GM10266 (cell line): ENCODE results near the gene TMPRSS6.

ENCODE experiments used
- DNase-seq: peaks from one replicate; pipeline ENCODE4 v3.0.0; 2012; ENCODE audit errors: extremely low spot score
- CTCF ChIP-seq: IDR thresholded peaks from 2 replicates; pipeline ENCODE4 v1.5.1; 2012; ENCODE audit warnings: mild to moderate bottlenecking, low read depth; ENCODE audit not compliant: control insufficient read depth, insufficient read depth; ENCODE audit errors: missing control alignments

TMPRSS6 gene

DNA sequence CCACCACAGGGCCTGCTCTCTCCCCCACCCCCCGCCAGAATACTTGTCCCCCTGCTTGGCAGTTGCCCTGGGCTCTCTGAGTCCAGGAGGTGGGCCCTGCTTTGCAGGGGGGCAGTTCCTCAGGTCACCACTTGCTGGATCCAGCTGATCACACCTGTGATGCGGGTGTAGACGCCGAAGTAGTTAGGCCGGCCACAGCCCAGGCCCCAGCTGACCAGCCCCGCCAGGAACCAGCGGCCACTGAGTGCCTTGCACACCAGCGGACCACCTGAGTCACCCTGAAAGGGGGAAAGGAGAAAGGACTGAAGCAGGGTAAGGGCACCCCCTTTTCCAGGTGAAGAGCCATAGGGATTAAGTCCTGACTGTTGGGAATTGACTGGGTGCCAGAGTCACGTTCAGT is 43.6 kb downstream of the TMPRSS6 start:
- TF ChIP-seq CTCF: no peak
- DNase-seq: no peak

DNA sequence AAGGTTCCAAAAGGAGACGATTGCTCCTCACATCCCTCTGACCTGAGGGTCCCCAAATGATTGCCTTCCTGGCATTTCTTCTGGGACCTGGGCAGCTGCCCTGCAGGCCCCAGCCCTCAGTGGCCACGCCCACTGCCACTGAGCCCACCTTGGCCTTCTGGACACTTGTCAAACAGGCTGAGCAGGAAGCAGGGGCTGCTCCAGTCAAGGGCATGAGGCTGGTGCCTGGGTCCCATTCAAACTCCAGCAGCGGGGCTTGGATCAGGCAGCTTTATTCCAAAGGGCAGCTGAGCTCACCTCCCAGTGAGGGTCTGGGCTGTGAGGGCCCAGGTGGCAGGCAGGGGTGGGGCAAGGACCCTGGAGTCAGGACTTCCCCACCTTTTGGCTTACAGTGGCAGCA is 44.3 kb downstream of the TMPRSS6 start:
- no peak for TF ChIP-seq CTCF
- DNase-seq: no peak

GRCh38 chr22:37064553-37064952 is 45.0 kb downstream of the TMPRSS6 start:
- DNase-seq: no peak
- TF ChIP-seq CTCF: no peak

DNA sequence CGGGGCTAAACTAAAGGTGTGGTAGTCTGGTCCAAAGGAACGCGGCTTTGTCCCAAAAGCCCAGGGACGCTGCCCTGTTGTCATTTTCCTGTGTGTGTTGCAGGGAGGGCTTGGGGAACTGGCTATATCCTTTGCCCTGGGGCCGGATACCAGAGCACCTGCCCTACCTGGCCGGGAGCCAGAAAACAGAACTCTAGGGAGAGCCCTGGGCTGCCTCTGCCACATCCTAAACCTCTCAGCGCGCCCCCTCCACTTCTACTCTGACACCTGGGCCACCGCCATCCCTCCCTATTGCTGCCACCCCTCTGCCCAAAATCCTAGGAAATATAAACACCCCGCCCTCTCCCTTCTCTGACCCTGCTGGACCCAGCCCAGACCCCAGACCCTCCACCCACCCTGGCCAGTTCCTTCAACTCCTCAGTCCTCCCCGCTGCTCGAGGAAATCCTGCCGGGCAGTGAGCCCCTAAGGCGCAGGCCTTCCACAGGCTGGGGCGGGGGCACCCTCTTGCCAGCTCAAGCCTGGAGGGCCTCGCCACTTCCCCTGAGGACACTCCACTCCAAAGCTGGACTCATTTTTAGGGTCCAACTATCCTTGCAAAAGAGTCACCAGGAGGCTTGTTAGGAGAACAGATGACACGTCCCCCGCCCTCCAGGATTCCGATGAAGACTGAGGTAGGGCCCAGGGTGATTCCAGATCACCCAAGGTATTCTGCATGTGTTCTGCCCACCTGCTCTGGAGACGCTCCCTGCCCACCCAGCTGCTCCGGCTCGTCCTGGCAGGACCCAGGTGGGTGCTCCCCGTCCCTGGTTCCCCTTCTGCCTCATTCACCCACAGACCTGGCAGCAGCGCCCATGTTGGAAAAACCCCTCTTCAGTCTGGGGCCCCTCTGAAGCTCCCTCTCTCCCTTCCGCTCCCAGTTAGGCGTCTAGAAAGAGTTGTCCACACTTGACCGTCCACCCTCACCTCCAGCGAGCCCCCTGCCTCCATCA is 45.8 kb downstream of the TMPRSS6 start:
- DNase-seq: no peak
- TF ChIP-seq CTCF: no peak

GRCh38 chr22:37062702-37063381 is 46.7 kb downstream of the TMPRSS6 start:
- DNase-seq: no peak
- TF ChIP-seq CTCF: no peak

GRCh38 chr22:37062376-37062675 is 47.2 kb downstream of the TMPRSS6 start:
- no peak for TF ChIP-seq CTCF
- no peak for DNase-seq
